ENCODE results near the gene ARHGAP25. TPM values are rescaled to one million over a fixed set of nuclear protein-coding genes. Genes with fewer than 3 reads are reported as not detected.

ARHGAP25 gene
- total RNA-seq, 1 experiment from 2014 or later, result 6.6 TPM

DNA sequence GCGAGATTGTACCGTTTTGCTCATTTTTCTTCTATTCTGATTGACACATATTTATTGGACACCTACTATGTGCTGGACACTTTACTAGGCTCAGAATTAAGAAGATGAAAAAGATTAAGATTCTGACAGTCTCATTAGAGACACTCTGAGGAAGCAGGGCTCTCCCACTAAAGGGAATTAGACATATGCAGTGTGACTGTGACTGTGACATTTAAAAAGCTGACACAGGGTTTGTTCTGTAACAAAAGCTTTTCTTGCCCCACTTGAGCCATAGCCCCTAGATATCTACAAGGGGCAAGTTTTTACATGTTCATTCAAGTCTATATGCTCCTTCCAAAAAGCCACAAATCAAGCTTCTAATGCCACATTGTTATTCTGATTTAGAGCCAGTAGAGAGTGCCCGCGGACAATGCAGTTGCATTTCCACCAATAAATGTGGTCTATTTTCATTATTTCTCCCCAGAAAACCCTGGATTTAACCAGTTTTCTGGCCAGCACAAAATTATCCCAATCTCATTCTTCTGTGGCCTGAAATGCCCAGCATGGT lies 9.8 kb downstream of the ARHGAP25 start:
- H3K36me3 ChIP-seq, result no peaks in the 10 kb centered on the region
- H3K4me3 ChIP-seq, result no peak overlapping the region
- DNase-seq, result peak in 1 of 2 experiments; percentile 21
- peaks cover 21% of the 10 kb centered on the region for H3K4me1 ChIP-seq
- H3K9me3 ChIP-seq (replicated peaks), result no peaks in the 10 kb centered on the region
- H3K27ac ChIP-seq, result no peak overlapping the region
- H3K27me3 ChIP-seq, result no peaks in the 10 kb centered on the region

DNA sequence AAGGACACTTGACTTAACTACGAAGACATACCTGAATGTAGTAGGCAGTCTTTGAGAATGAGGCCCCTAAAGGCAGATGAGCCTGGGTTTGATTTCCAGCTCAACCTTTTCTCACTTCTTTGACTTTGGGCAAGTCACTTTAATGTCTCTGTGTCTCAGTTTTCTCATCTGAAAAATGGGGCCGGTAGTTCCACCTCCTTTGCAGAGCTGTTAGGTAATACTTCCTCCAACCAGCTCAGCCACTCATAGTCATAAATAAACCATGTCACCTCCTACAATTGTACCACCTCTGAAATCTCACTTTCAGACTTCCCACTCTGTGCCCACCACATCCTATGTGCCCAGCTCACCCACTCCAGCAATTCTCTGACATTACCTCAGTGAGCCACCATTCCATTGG lies 10.4 kb downstream of the ARHGAP25 start:
- Histone ChIP-seq H3K27me3 (no peaks in the 10 kb centered on the region), H3K27ac (no peak overlapping the region), H3K36me3 (no peaks in the 10 kb centered on the region), H3K4me1 (peaks cover 16% of the 10 kb centered on the region), H3K9me3 (replicated peaks) (no peaks in the 10 kb centered on the region), H3K4me3 (no peak overlapping the region)
- DNase-seq, result no peak

GRCh38 chr2:68746408-68746807 lies 11.8 kb downstream of the ARHGAP25 start:
- DNase-seq, result no peak
- peaks cover 9% of the 10 kb centered on the region for H3K4me1 ChIP-seq
- H3K27me3 ChIP-seq, result no peaks in the 10 kb centered on the region
- H3K4me3 ChIP-seq, result no peak overlapping the region
- no peaks in the 10 kb centered on the region for H3K36me3 ChIP-seq
- H3K27ac ChIP-seq, result no peak overlapping the region
- H3K9me3 ChIP-seq (replicated peaks), result no peaks in the 10 kb centered on the region

DNA sequence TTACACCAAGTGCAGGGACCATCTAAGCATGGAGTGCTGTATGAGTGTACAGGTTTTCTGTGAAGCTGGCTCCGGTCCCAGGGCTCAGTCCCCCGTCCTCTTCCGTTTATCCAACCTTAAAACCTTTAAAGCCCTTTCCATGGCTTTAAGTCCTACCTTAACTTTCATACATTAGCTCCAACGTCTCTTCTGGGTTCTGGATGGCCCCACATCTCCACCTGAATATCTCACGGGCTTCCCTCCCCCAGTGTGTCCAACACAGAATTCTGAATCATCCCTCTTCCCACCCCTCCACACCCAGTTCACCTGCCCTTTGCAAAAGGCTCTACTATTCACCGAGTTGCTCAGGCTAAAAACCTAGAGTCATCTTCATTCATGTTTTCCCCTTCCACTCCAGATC lies 12.8 kb downstream of the ARHGAP25 start:
- Histone ChIP-seq H3K27ac (no peak overlapping the region), H3K27me3 (no peaks in the 10 kb centered on the region), H3K4me1 (peaks cover 12% of the 10 kb centered on the region), H3K4me3 (no peak overlapping the region), H3K36me3 (no peaks in the 10 kb centered on the region), H3K9me3 (replicated peaks) (no peaks in the 10 kb centered on the region)
- DNase-seq, result no peak

- Histone ChIP-seq H3K27ac (no peak overlapping the region), H3K27me3 (no peaks in the 10 kb centered on the region), H3K9me3 (replicated peaks) (no peaks in the 10 kb centered on the region), H3K4me1 (peaks cover 8% of the 10 kb centered on the region), H3K4me3 (no peak overlapping the region), H3K36me3 (no peaks in the 10 kb centered on the region)
- no peak for DNase-seq
Observed at GRCh38 chr2:68747900-68748299, 13.3 kb downstream of the ARHGAP25 start.

DNA sequence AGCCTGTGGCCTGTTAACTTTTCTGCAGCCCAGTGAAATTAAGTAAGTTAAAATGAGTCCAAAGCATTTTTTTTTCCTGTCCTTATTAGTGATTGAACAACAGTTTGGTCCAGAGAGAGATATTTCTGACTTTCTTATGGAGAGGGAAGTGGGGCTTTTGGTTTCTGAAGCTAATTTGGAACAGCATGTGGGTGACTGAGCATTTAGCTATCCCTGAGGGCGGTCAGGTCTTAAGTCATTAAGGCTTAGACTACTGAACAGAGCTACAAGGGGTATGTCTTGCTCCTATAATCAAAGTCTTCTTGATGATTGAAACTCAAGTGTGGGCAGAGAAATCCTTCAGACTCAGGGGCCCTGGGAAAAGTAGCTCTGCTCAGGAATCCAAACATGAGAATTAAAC lies 14.0 kb downstream of the ARHGAP25 start:
- Histone ChIP-seq H3K27me3 (no peaks in the 10 kb centered on the region), H3K4me3 (no peak overlapping the region), H3K9me3 (replicated peaks) (no peaks in the 10 kb centered on the region), H3K27ac (no peak overlapping the region), H3K4me1 (peaks cover 7% of the 10 kb centered on the region), H3K36me3 (no peaks in the 10 kb centered on the region)
- DNase-seq, result no peak

- Histone ChIP-seq H3K4me1 (peaks cover 7% of the 10 kb centered on the region), H3K9me3 (replicated peaks) (no peaks in the 10 kb centered on the region), H3K27ac (no peak overlapping the region), H3K4me3 (no peak overlapping the region), H3K36me3 (no peaks in the 10 kb centered on the region), H3K27me3 (no peaks in the 10 kb centered on the region)
- DNase-seq, result no peak
Observed at GRCh38 chr2:68749345-68749744, 14.7 kb downstream of the ARHGAP25 start.

GRCh38 chr2:68750592-68751396 lies 16.2 kb downstream of the ARHGAP25 start:
- Histone ChIP-seq H3K4me3 (no peak overlapping the region), H3K27me3 (no peaks in the 10 kb centered on the region), H3K36me3 (no peaks in the 10 kb centered on the region), H3K27ac (no peak overlapping the region), H3K9me3 (replicated peaks) (no peaks in the 10 kb centered on the region), H3K4me1 (peaks cover 7% of the 10 kb centered on the region)
- DNase-seq, result no peak

DNA sequence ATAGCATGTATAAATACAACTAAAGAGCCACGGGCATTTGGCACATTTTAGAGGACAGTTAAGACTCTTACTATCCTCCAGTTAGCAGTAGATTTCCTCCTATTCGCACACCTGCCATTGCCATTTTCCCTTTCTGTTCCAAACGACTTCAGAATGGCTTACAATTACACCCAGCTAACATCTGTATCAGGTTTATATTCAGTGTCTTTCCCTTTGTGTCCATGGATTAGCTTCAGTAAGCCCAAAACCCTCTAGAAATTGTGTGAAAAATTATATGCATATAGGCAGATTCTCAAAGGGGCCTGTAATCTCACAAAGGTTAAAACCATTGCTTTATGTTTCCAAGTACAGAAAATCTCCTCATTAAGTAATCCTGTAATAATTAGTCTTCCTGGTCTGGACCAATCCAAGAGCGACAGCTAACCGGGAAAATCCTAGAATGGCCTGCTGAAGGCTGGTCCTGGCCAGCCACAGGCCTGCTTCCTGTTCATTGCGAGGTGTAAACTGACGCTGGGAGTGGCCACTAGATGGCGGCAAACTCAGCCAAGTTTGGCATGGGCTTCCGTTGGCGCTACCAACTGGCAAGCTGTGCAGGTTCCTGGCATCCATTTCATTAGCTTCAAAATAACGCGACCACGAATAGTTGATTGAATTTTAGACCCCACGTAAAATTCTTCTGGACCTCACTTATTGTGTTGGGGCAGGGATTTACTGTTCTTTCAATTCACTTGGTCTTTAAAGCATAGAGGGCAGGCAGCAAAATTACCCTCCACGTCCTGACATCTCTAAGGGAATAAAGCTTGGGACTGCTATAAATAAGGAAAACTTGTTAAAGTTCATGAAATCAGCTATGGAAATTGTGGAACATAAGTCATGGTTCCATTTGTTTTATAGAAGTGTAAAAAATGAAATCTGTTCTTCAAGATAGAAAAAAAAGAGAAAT lies 17.1 kb downstream of the ARHGAP25 start:
- peak overlapping the region; percentile 6; the same call in 1 of the 2 replicates for H3K27ac ChIP-seq
- H3K27me3 ChIP-seq, result no peaks in the 10 kb centered on the region
- peaks cover 4% of the 10 kb centered on the region; the same call in 1 of the 2 replicates for H3K9me3 ChIP-seq (replicated peaks)
- no peak overlapping the region for H3K4me3 ChIP-seq
- H3K36me3 ChIP-seq, result no peaks in the 10 kb centered on the region
- peaks cover 7% of the 10 kb centered on the region for H3K4me1 ChIP-seq
- DNase-seq, result peak; percentile 91 to 97

- H3K4me1 ChIP-seq, result peaks cover 7% of the 10 kb centered on the region
- H3K27me3 ChIP-seq, result no peaks in the 10 kb centered on the region
- H3K9me3 ChIP-seq (replicated peaks), result peaks cover 7% of the 10 kb centered on the region; the same call in 1 of the 2 replicates
- H3K36me3 ChIP-seq, result no peaks in the 10 kb centered on the region
- no peak overlapping the region for H3K4me3 ChIP-seq
- DNase-seq, result no peak
- H3K27ac ChIP-seq, result no peak overlapping the region
Observed at GRCh38 chr2:68753318-68753717, 18.7 kb downstream of the ARHGAP25 start.

DNA sequence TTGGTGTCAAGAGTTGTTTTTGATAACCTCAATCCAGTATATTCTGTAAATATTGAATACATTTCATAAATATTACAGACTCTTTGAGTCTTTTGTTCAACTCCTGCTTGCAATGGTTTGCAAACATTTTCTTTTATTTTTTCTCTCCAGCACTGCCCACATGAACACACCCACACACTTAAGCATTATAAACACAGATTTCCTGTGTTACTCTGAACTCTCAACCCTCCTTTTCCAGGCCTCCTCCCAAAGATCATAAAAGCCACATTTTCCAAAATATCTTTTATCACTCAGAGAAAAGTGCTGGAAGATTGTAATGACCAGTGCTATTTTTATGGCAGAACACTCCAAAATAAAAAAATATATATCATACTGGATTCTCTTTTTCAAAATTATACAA lies 20.5 kb downstream of the ARHGAP25 start:
- H3K27ac ChIP-seq, result no peak overlapping the region
- H3K36me3 ChIP-seq, result no peaks in the 10 kb centered on the region
- no peak overlapping the region for H3K4me3 ChIP-seq
- H3K27me3 ChIP-seq, result no peaks in the 10 kb centered on the region
- H3K9me3 ChIP-seq (replicated peaks), result peaks cover 7% of the 10 kb centered on the region; the same call in 1 of the 2 replicates
- DNase-seq, result no peak
- peaks cover 7% of the 10 kb centered on the region for H3K4me1 ChIP-seq

GRCh38 chr2:68756178-68756577 lies 21.6 kb downstream of the ARHGAP25 start:
- Histone ChIP-seq H3K9me3 (replicated peaks) (peaks cover 7% of the 10 kb centered on the region; the same call in 1 of the 2 replicates), H3K27ac (no peak overlapping the region), H3K36me3 (no peaks in the 10 kb centered on the region), H3K4me1 (peaks cover 5% of the 10 kb centered on the region), H3K4me3 (no peak overlapping the region), H3K27me3 (no peaks in the 10 kb centered on the region)
- DNase-seq, result no peak

DNA sequence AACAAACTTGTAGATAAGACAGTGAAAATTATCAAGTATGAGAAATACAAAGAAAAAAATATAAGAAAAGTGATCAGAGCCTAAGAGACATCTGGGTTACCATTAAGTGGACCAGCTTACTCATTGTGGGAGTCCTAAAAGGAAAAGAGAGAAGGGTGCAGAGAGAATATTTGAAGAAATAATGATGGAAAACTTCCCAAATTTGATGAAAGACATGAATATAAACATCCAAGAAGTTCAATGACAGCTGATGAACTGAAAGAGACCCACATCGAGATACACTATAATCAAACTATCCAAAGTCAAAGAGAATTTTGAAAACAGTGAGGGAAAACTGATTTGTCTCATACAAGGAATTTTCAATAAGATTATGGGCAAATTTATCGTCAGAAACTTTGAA lies 22.5 kb downstream of the ARHGAP25 start:
- DNase-seq, result no peak
- Histone ChIP-seq H3K36me3 (no peaks in the 10 kb centered on the region), H3K4me3 (no peak overlapping the region)

GRCh38 chr2:68762100-68762499 lies 27.5 kb downstream of the ARHGAP25 start:
- no peaks in the 10 kb centered on the region for H3K9me3 ChIP-seq (replicated peaks)

More for the DNA sequence above, 22.5 kb downstream of the ARHGAP25 start:
- no peaks in the 10 kb centered on the region for H3K27me3 ChIP-seq
- H3K9me3 ChIP-seq (replicated peaks), result peaks cover 7% of the 10 kb centered on the region; the same call in 1 of the 2 replicates
- H3K27ac ChIP-seq, result no peak overlapping the region
- no peaks in the 10 kb centered on the region for H3K4me1 ChIP-seq

GRCh38 chr2:68762665-68763064 lies 28.1 kb downstream of the ARHGAP25 start:
- no peak for DNase-seq

More at GRCh38 chr2:68762100-68762499, 27.5 kb downstream of the ARHGAP25 start:
- no peaks in the 10 kb centered on the region for H3K27me3 ChIP-seq
- no peak overlapping the region for H3K27ac ChIP-seq
- H3K4me1 ChIP-seq, result peaks cover 17% of the 10 kb centered on the region
- no peak overlapping the region for H3K4me3 ChIP-seq
- no peak for DNase-seq
- H3K36me3 ChIP-seq, result no peaks in the 10 kb centered on the region

More at GRCh38 chr2:68762665-68763064, 28.1 kb downstream of the ARHGAP25 start:
- no peak overlapping the region for H3K4me3 ChIP-seq
- no peak overlapping the region for H3K27ac ChIP-seq
- H3K9me3 ChIP-seq (replicated peaks), result no peaks in the 10 kb centered on the region
- H3K36me3 ChIP-seq, result no peaks in the 10 kb centered on the region
- H3K27me3 ChIP-seq, result no peaks in the 10 kb centered on the region
- H3K4me1 ChIP-seq, result peaks cover 19% of the 10 kb centered on the region

Data from SJCRH30 (cell line).